K562 (cell line): ENCODE data around the gene GSPT2. TPM values are rescaled to one million over a fixed set of nuclear protein-coding genes. Genes with fewer than 3 reads are reported as not detected.

Source experiments
- EHMT2 ChIP-seq: fragments of 450-650 bp; IDR thresholded peaks from 2 replicates; pipeline ENCODE4 v1.6.1; 2018; ENCODE audit warnings: antibody characterized with exemption
- ELK1 ChIP-seq: sonication (generic); formaldehyde crosslinking; IDR thresholded peaks from 2 replicates; pipeline ENCODE4 v1.8.1; 2022; ENCODE audit warnings: missing genetic modification reagents
- EZH2 ChIP-seq: IDR thresholded peaks from 2 replicates; pipeline ENCODE4 v1.6.1; 2012; ENCODE audit warnings: low read depth, mild to moderate bottlenecking, inconsistent platforms, low read length, borderline replicate concordance
- HMG20B ChIP-seq: fragments of 250-450 bp; sonication (Bioruptor Pico); IDR thresholded peaks from 2 replicates; pipeline ENCODE4 v1.5.0; 2021; ENCODE audit warnings: mild to moderate bottlenecking
- IFI16 ChIP-seq: fragments of 250-450 bp; sonication (Bioruptor Pico); IDR thresholded peaks from 2 replicates; pipeline ENCODE4 v2.1.2; 2022; ENCODE audit warnings: mild to moderate bottlenecking, inconsistent platforms
- PHF21A ChIP-seq: fragments of 450-650 bp; IDR thresholded peaks from 2 replicates; pipeline ENCODE4 v1.6.1; 2017; ENCODE audit warnings: low read depth, borderline replicate concordance
- SMAD4 ChIP-seq: fragments of 250-450 bp; sonication (Bioruptor Pico); conservative IDR thresholded peaks from 2 replicates; pipeline ENCODE4 v1.8.0; 2021; ENCODE audit warnings: inconsistent platforms, mild to moderate bottlenecking, moderate library complexity
- SMC3 ChIP-seq: conservative IDR thresholded peaks from 2 replicates; pipeline ENCODE4 v1.6.1; 2011; ENCODE audit warnings: low read depth, low read length, improper control_type of control experiment; ENCODE audit not compliant: insufficient read depth
- SNIP1 ChIP-seq: fragments of 450-650 bp; IDR thresholded peaks from 2 replicates; pipeline ENCODE4 v1.7.1; 2017; ENCODE audit warnings: low read depth, mild to moderate bottlenecking
- ZNF717 ChIP-seq: fragments of 250-450 bp; sonication (Bioruptor Pico); IDR thresholded peaks from 2 replicates; pipeline ENCODE4 v1.5.0; 2021
- polyA plus RNA-seq, 8 experiments: library from polyadenylated mRNA; depleted of rRNA in 4 of 8; stranded (reverse) in 5 of 8; unstranded in 3 of 8; fragments of >200 nt; fragmentation: Nextera tagmentation in 2 of 8; fragmentation: Illumina TruSeq in 1 of 8; extraction: Ambion mirVana in 2 of 8; extraction: Trizol in 1 of 8; gene quantifications; 2 replicates each; pipeline versions ENCODE4 v1.2.1 to v1.2.3, GENCODE V29; 2011 to 2014; ENCODE audit warnings: inconsistent platforms in 1 of 8, missing spikeins in 1 of 8
- total RNA-seq, 7 experiments: library from RNA; depleted of rRNA in 6 of 7; stranded (reverse); fragments of >200 nt in 6 of 7; fragmentation: Illumina TruSeq in 2 of 7; extraction: Trizol in 2 of 7; gene quantifications; 2 replicates each; pipeline versions ENCODE4 v1.2.1 to v1.2.3, GENCODE V29; 2011 to 2021; ENCODE audit warnings: low replicate concordance in 1 of 7
- TF ChIP-seq, protein P1 (sequence below): fragments of 450-650 bp; IDR thresholded peaks from 2 replicates; pipeline ENCODE4 v1.6.1; 2016; ENCODE audit warnings: mild to moderate bottlenecking
- TF ChIP-seq, protein P2 (sequence below): sonication (generic); formaldehyde crosslinking; IDR thresholded peaks from 2 replicates; pipeline ENCODE4 v1.8.1; 2023; ENCODE audit warnings: missing genetic modification reagents, mild to moderate bottlenecking, borderline replicate concordance

The GSPT2 gene
- total and polyA plus RNA-seq, 9 of the 15 experiments (the other 6 are each of a cell fraction or from before 2014, with no cell fraction given): 0.93 to 4.2 (median 3.4) TPM

- TF ChIP-seq, protein P1, sequence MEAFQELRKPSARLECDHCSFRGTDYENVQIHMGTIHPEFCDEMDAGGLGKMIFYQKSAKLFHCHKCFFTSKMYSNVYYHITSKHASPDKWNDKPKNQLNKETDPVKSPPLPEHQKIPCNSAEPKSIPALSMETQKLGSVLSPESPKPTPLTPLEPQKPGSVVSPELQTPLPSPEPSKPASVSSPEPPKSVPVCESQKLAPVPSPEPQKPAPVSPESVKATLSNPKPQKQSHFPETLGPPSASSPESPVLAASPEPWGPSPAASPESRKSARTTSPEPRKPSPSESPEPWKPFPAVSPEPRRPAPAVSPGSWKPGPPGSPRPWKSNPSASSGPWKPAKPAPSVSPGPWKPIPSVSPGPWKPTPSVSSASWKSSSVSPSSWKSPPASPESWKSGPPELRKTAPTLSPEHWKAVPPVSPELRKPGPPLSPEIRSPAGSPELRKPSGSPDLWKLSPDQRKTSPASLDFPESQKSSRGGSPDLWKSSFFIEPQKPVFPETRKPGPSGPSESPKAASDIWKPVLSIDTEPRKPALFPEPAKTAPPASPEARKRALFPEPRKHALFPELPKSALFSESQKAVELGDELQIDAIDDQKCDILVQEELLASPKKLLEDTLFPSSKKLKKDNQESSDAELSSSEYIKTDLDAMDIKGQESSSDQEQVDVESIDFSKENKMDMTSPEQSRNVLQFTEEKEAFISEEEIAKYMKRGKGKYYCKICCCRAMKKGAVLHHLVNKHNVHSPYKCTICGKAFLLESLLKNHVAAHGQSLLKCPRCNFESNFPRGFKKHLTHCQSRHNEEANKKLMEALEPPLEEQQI: no peak
- TF ChIP-seq HMG20B (no peak), ELK1 (CRISPR knock-in tag) (no peak), PHF21A (no peak), SNIP1 (no peak), EZH2 (no peak), IFI16 (no peak), SMC3 (no peak), ZNF717 (CRISPR knock-in tag) (no peak), SMAD4 (CRISPR knock-in tag) (no peak), EHMT2 (no peak)
- TF ChIP-seq, protein P2, sequence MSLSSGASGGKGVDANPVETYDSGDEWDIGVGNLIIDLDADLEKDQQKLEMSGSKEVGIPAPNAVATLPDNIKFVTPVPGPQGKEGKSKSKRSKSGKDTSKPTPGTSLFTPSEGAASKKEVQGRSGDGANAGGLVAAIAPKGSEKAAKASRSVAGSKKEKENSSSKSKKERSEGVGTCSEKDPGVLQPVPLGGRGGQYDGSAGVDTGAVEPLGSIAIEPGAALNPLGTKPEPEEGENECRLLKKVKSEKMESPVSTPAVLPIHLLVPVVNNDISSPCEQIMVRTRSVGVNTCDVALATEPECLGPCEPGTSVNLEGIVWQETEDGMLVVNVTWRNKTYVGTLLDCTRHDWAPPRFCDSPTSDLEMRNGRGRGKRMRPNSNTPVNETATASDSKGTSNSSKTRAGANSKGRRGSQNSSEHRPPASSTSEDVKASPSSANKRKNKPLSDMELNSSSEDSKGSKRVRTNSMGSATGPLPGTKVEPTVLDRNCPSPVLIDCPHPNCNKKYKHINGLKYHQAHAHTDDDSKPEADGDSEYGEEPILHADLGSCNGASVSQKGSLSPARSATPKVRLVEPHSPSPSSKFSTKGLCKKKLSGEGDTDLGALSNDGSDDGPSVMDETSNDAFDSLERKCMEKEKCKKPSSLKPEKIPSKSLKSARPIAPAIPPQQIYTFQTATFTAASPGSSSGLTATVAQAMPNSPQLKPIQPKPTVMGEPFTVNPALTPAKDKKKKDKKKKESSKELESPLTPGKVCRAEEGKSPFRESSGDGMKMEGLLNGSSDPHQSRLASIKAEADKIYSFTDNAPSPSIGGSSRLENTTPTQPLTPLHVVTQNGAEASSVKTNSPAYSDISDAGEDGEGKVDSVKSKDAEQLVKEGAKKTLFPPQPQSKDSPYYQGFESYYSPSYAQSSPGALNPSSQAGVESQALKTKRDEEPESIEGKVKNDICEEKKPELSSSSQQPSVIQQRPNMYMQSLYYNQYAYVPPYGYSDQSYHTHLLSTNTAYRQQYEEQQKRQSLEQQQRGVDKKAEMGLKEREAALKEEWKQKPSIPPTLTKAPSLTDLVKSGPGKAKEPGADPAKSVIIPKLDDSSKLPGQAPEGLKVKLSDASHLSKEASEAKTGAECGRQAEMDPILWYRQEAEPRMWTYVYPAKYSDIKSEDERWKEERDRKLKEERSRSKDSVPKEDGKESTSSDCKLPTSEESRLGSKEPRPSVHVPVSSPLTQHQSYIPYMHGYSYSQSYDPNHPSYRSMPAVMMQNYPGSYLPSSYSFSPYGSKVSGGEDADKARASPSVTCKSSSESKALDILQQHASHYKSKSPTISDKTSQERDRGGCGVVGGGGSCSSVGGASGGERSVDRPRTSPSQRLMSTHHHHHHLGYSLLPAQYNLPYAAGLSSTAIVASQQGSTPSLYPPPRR (CRISPR knock-in tag): no peak
These were observed 51.9 kb downstream of the GSPT2 start (continued) for GRCh38 chrX:51795136-51795535.

Other genes with a start within 250 kb of the GSPT2 start
- 0.12 TPM in 1 of 2 replicates, not detected in the other for gene NUDT11, start 246.8 kb upstream of the GSPT2 start, total RNA-seq (2014; rRNA removed)
- gene NUDT11, start 246.8 kb upstream of the GSPT2 start, total RNA-seq (2014; rRNA removed; fragmentation: Illumina TruSeq; extraction: Trizol): 0.13 and 0.15 TPM in 2 replicates
- 0.04 TPM in 1 of 2 replicates, not detected in the other for gene NUDT11, start 246.8 kb upstream of the GSPT2 start, total RNA-seq (2015; rRNA removed; fragmentation: Illumina TruSeq; extraction: Trizol)
- gene NUDT11, start 246.8 kb upstream of the GSPT2 start, total RNA-seq (2021): 0.09 and 0.11 TPM in 2 replicates
- gene NUDT11, start 246.8 kb upstream of the GSPT2 start, polyA plus RNA-seq (2011; rRNA removed): 0.04 TPM in 1 of 2 replicates, not detected in the other
- gene NUDT11, start 246.8 kb upstream of the GSPT2 start, polyA plus RNA-seq (2014; fragmentation: Illumina TruSeq; extraction: Trizol): 0.19 and 0.21 TPM in 2 replicates
- under 1 TPM in 1 of 2 experiments, not detected in 1; 0.01 TPM for gene NUDT11, start 246.8 kb upstream of the GSPT2 start, polyA plus RNA-seq (2014; fragmentation: Nextera tagmentation; extraction: Ambion mirVana)
- gene NUDT11, start 246.8 kb upstream of the GSPT2 start, polyA plus RNA-seq (2014; rRNA removed): 0.16 TPM in 1 of 2 replicates, not detected in the other
- gene CENPVL3, start 124.5 kb upstream of the GSPT2 start, total RNA-seq (2014; rRNA removed): not detected in 2 replicates
- gene CENPVL3, start 124.5 kb upstream of the GSPT2 start, total RNA-seq (2014; rRNA removed; fragmentation: Illumina TruSeq; extraction: Trizol): not detected in 2 replicates
- not detected in 2 replicates for gene CENPVL3, start 124.5 kb upstream of the GSPT2 start, total RNA-seq (2015; rRNA removed; fragmentation: Illumina TruSeq; extraction: Trizol)
- gene CENPVL3, start 124.5 kb upstream of the GSPT2 start, total RNA-seq (2021): not detected in 2 replicates
- gene CENPVL3, start 124.5 kb upstream of the GSPT2 start, polyA plus RNA-seq (2011; rRNA removed): not detected in 2 replicates
- gene CENPVL3, start 124.5 kb upstream of the GSPT2 start, polyA plus RNA-seq (2014; fragmentation: Illumina TruSeq; extraction: Trizol): not detected in 2 replicates
- not detected for gene CENPVL3, start 124.5 kb upstream of the GSPT2 start, polyA plus RNA-seq (2014; fragmentation: Nextera tagmentation; extraction: Ambion mirVana)
- not detected in 2 replicates for gene CENPVL3, start 124.5 kb upstream of the GSPT2 start, polyA plus RNA-seq (2014; rRNA removed)
- not detected in 2 replicates for gene CENPVL2, start 60.6 kb upstream of the GSPT2 start, total RNA-seq (2014; rRNA removed)
- not detected in 2 replicates for gene CENPVL2, start 60.6 kb upstream of the GSPT2 start, total RNA-seq (2014; rRNA removed; fragmentation: Illumina TruSeq; extraction: Trizol)
- gene CENPVL2, start 60.6 kb upstream of the GSPT2 start, total RNA-seq (2015; rRNA removed; fragmentation: Illumina TruSeq; extraction: Trizol): not detected in 2 replicates
- not detected in 2 replicates for gene CENPVL2, start 60.6 kb upstream of the GSPT2 start, total RNA-seq (2021)
- gene CENPVL2, start 60.6 kb upstream of the GSPT2 start, polyA plus RNA-seq (2011; rRNA removed): not detected in 2 replicates
- not detected in 2 replicates for gene CENPVL2, start 60.6 kb upstream of the GSPT2 start, polyA plus RNA-seq (2014; fragmentation: Illumina TruSeq; extraction: Trizol)
- gene CENPVL2, start 60.6 kb upstream of the GSPT2 start, polyA plus RNA-seq (2014; fragmentation: Nextera tagmentation; extraction: Ambion mirVana): not detected
- not detected in 2 replicates for gene CENPVL2, start 60.6 kb upstream of the GSPT2 start, polyA plus RNA-seq (2014; rRNA removed)
- gene CENPVL1, start 32.9 kb upstream of the GSPT2 start, total RNA-seq (2014; rRNA removed): not detected in 2 replicates
- gene CENPVL1, start 32.9 kb upstream of the GSPT2 start, total RNA-seq (2014; rRNA removed; fragmentation: Illumina TruSeq; extraction: Trizol): not detected in 2 replicates
- not detected in 2 replicates for gene CENPVL1, start 32.9 kb upstream of the GSPT2 start, total RNA-seq (2015; rRNA removed; fragmentation: Illumina TruSeq; extraction: Trizol)
- not detected in 2 replicates for gene CENPVL1, start 32.9 kb upstream of the GSPT2 start, total RNA-seq (2021)
- gene CENPVL1, start 32.9 kb upstream of the GSPT2 start, polyA plus RNA-seq (2011; rRNA removed): not detected in 2 replicates
- not detected in 2 replicates for gene CENPVL1, start 32.9 kb upstream of the GSPT2 start, polyA plus RNA-seq (2014; fragmentation: Illumina TruSeq; extraction: Trizol)
- gene CENPVL1, start 32.9 kb upstream of the GSPT2 start, polyA plus RNA-seq (2014; fragmentation: Nextera tagmentation; extraction: Ambion mirVana): not detected
- gene CENPVL1, start 32.9 kb upstream of the GSPT2 start, polyA plus RNA-seq (2014; rRNA removed): not detected in 2 replicates
- gene MAGED1, start 150.2 kb downstream of the GSPT2 start, total RNA-seq (2014; rRNA removed): 15.8 and 20.7 TPM in 2 replicates
- gene MAGED1, start 150.2 kb downstream of the GSPT2 start, total RNA-seq (2014; rRNA removed; fragmentation: Illumina TruSeq; extraction: Trizol): 12.7 and 15.6 TPM in 2 replicates
- 12.7 and 13.7 TPM in 2 replicates for gene MAGED1, start 150.2 kb downstream of the GSPT2 start, total RNA-seq (2015; rRNA removed; fragmentation: Illumina TruSeq; extraction: Trizol)
- gene MAGED1, start 150.2 kb downstream of the GSPT2 start, total RNA-seq (2021): 30.3 and 31.3 TPM in 2 replicates
- gene MAGED1, start 150.2 kb downstream of the GSPT2 start, polyA plus RNA-seq (2011; rRNA removed): 5.7 and 8.0 TPM in 2 replicates
- 34.0 and 41.2 TPM in 2 replicates for gene MAGED1, start 150.2 kb downstream of the GSPT2 start, polyA plus RNA-seq (2014; fragmentation: Illumina TruSeq; extraction: Trizol)
- gene MAGED1, start 150.2 kb downstream of the GSPT2 start, polyA plus RNA-seq (2014; fragmentation: Nextera tagmentation; extraction: Ambion mirVana): 1 to 10 TPM; 6.6 to 7.1 TPM
- 14.9 and 16.5 TPM in 2 replicates for gene MAGED1, start 150.2 kb downstream of the GSPT2 start, polyA plus RNA-seq (2014; rRNA removed)